ENCODE measurements around the gene NPIPB8. TPM values are rescaled to one million over a fixed set of nuclear protein-coding genes. Genes with fewer than 3 reads are reported as not detected.

NPIPB8 gene
- total and polyA plus RNA-seq, 2 donors (not counting 3 experiments of a cell fraction or from before 2014, with no cell fraction given): 0.11 TPM; not detected in 1

DNA sequence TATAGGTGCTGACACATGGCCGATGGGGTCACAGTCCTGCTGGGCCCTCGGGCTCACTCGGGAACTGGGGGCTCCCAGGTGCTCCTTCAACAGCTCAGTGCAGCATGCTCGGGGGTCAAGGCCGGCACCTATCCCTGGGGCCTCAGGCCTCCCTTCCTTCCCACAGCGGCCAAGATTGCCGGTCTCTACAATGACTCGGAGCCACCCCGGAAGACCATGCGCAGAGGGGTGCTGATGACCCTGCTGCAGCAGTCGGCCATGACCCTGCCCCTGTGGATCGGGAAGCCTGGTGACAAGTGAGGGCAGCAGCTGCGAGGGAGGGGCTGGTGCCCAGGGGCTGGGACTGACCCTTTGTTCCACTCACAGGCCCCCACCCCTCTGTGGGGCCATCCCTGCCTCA is 47.9 kb upstream of the NPIPB8 start:
- DNase-seq (ENCODE audit: low read depth, low spot score) (no peak), FAIRE-seq (no peak)
- no peaks in the 10 kb centered on the region for H3K9me3 ChIP-seq (replicated peaks; ENCODE audit: control insufficient read depth, insufficient read depth, low read length)
- no peak overlapping the region for H3K4me2 ChIP-seq (ENCODE audit: insufficient read depth, low read length)
- no peak overlapping the region for H3K9ac ChIP-seq (replicated peaks; ENCODE audit: extremely low read depth, insufficient read depth, low read length)
- no peaks in the 10 kb centered on the region for H3K4me1 ChIP-seq (ENCODE audit: control insufficient read depth, extremely low read depth, insufficient read depth, low read length)
- H3K27ac ChIP-seq (ENCODE audit: insufficient read depth, low read depth, low read length): no peak overlapping the region
- no TSS peak for BruUV-seq (replicated peaks)
- H3K79me2 ChIP-seq (ENCODE audit: control insufficient read depth, insufficient read depth, low read length): no peaks in the 10 kb centered on the region
- intact Hi-C loops (cut with micrococcal nuclease): no loop called here
- no peak overlapping the region for H3K4me3 ChIP-seq (replicated peaks in 1 of 3; ENCODE audit: insufficient read depth in 1 of 3, low read depth in 1 of 3, low read length in 3 of 3)
- no peak for TF ChIP-seq GATA2 (IDR thresholded peaks at IDR 0.05; ENCODE audit: insufficient read depth, insufficient read length, low read depth, low read length)
- no peak for TF ChIP-seq POLR2A (IDR thresholded peaks at IDR 0.05; ENCODE audit: low read depth, low read length)
- TF ChIP-seq FOS (IDR thresholded peaks at IDR 0.05; ENCODE audit: borderline replicate concordance, insufficient read depth, low read length): no peak
- TF ChIP-seq, protein P1, sequence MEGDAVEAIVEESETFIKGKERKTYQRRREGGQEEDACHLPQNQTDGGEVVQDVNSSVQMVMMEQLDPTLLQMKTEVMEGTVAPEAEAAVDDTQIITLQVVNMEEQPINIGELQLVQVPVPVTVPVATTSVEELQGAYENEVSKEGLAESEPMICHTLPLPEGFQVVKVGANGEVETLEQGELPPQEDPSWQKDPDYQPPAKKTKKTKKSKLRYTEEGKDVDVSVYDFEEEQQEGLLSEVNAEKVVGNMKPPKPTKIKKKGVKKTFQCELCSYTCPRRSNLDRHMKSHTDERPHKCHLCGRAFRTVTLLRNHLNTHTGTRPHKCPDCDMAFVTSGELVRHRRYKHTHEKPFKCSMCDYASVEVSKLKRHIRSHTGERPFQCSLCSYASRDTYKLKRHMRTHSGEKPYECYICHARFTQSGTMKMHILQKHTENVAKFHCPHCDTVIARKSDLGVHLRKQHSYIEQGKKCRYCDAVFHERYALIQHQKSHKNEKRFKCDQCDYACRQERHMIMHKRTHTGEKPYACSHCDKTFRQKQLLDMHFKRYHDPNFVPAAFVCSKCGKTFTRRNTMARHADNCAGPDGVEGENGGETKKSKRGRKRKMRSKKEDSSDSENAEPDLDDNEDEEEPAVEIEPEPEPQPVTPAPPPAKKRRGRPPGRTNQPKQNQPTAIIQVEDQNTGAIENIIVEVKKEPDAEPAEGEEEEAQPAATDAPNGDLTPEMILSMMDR (IDR thresholded peaks at IDR 0.05; ENCODE audit: extremely low read depth in 1 of 2, insufficient read depth in 1 of 2, low read depth in 1 of 2, low read length in 2 of 2): no peak
- TF ChIP-seq EZH2 (IDR thresholded peaks at IDR 0.05; ENCODE audit: borderline replicate concordance, low read depth, low read length, severe bottlenecking): no peak
- TF ChIP-seq JUN (IDR thresholded peaks at IDR 0.05; ENCODE audit: borderline replicate concordance, insufficient read depth, insufficient read length, low read depth): no peak
- TF ChIP-seq, protein P2, sequence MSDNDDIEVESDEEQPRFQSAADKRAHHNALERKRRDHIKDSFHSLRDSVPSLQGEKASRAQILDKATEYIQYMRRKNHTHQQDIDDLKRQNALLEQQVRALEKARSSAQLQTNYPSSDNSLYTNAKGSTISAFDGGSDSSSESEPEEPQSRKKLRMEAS (IDR thresholded peaks at IDR 0.05; ENCODE audit: insufficient read depth, insufficient read length): no peak
- no peak for TF ChIP-seq POLR2AphosphoS5 (IDR thresholded peaks at IDR 0.05; ENCODE audit: insufficient read depth, low read depth, low read length)
- no peak for TF ChIP-seq MYC (IDR thresholded peaks at IDR 0.05; ENCODE audit: low read depth, low read length)
- ChIA-PET CTCF (no interaction called here), POLR2A (no interaction called here)
- H4K20me1 ChIP-seq (replicated peaks; ENCODE audit: control insufficient read depth, extremely low read depth, insufficient read depth, low read length): no peaks in the 10 kb centered on the region
- H3K9me1 ChIP-seq (replicated peaks; ENCODE audit: control insufficient read depth, extremely low read depth, insufficient read depth, low read length): no peaks in the 10 kb centered on the region
- dilution Hi-C loops (cut with MboI; ENCODE audit: extremely low pct_ligation_motif_present, low sequenced_read_pairs): no loop called here
- H3K36me3 ChIP-seq (ENCODE audit: control insufficient read depth in 2 of 2, extremely low read depth in 1 of 2, insufficient read depth in 2 of 2, low read length in 2 of 2): peaks cover 0 to 20% of the 10 kb centered on the region in 2 experiments
- H2AFZ ChIP-seq (ENCODE audit: low read depth, low read length): no peak overlapping the region
- no peaks in the 10 kb centered on the region for H3K27me3 ChIP-seq (ENCODE audit: control insufficient read depth in 2 of 2, insufficient read depth in 2 of 2, low read length in 2 of 2)
